ENCODE results near the gene SMOC2.

DNA sequence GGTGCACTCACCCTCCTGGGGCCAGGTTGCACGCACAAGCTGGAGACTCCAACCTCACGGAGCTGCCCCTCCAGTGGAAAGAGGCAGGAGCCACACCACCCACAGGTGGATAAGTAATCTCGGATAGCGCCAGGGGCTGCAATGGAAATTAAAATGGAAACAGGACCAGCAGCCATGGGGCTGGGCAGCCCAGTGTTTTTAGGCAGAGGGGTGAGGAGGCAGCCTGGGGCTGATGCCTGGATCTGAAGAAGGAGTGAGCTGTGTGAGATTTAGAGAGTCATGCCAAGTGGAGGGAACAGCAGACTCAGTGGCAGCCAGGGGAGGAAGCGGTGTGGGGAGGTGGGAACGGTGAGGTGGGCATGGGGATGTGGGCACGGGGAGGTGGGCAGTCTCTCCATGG is 275.6 kb downstream of the SMOC2 start:
- TF ChIP-seq CTCF (conservative IDR thresholded peaks at IDR 0.05 in 1 of 2, IDR thresholded peaks at IDR 0.05 in 1 of 2; ENCODE audit: extremely low read depth in 1 of 2, insufficient read depth in 1 of 2, low read depth in 1 of 2, low read length in 2 of 2) (no peak), EZH2 (IDR thresholded peaks at IDR 0.05; ENCODE audit: borderline replicate concordance, low read length) (no peak)

All from mammary epithelial cell (primary cell).